K562 (cell line): Measurements from ENCODE around the gene IRF3. TPM values are rescaled to one million over a fixed set of nuclear protein-coding genes. Genes with fewer than 3 reads are reported as not detected.

ENCODE experiments used
- ASH1L ChIP-seq: fragments of 450-650 bp; IDR thresholded peaks from 2 replicates; pipeline ENCODE4 v1.6.1; 2018; ENCODE audit warnings: borderline replicate concordance, mild to moderate bottlenecking, low read depth; ENCODE audit not compliant: partially characterized antibody
- CHD2 ChIP-seq: IDR thresholded peaks from 2 replicates; pipeline ENCODE4 v1.6.1; 2011; ENCODE audit warnings: low read depth, low read length
- CXXC5 ChIP-seq: fragments of 250-450 bp; sonication (Bioruptor Pico); IDR thresholded peaks from 2 replicates; pipeline ENCODE4 v1.8.0; 2022; ENCODE audit warnings: inconsistent platforms, mild to moderate bottlenecking, moderate library complexity
- ELF4 ChIP-seq: fragments of 450-650 bp; formaldehyde crosslinking; IDR thresholded peaks from 2 replicates; pipeline ENCODE4 v1.4.0; 2022; ENCODE audit warnings: missing genetic modification characterization
- ETS2 ChIP-seq: IDR thresholded peaks from 2 replicates; pipeline ENCODE4 v1.6.1; 2016; ENCODE audit warnings: borderline replicate concordance, missing genetic modification characterization, mild to moderate bottlenecking, moderate library complexity, missing compliant biosample characterization; ENCODE audit not compliant: poor library complexity, severe bottlenecking
- GTF2E2 ChIP-seq: fragments of 200-800 bp; sonication (Bioruptor generic); IDR thresholded peaks from 2 replicates; pipeline ENCODE4 v1.6.1; 2016; ENCODE audit warnings: missing genetic modification characterization, missing compliant biosample characterization
- HLTF ChIP-seq: fragments of 450-650 bp; IDR thresholded peaks from 2 replicates; pipeline ENCODE4 v1.6.1; 2016
- KDM2B ChIP-seq: fragments of 250-450 bp; sonication (Bioruptor Pico); IDR thresholded peaks from 2 replicates; pipeline ENCODE4 v1.8.0; 2021; ENCODE audit warnings: mild to moderate bottlenecking, moderate library complexity
- MEF2D ChIP-seq: conservative IDR thresholded peaks from 2 replicates; pipeline ENCODE4 v1.6.1; 2016; ENCODE audit warnings: low read depth, missing genetic modification characterization, missing compliant biosample characterization
- NR4A1 ChIP-seq, 2 experiments: fragments of 250-450 bp in 1 of 2; fragments of 450-650 bp in 1 of 2; sonication (Bioruptor Pico) in 1 of 2; IDR thresholded peaks; 2 replicates each; pipeline versions ENCODE4 v1.4.0 to v1.6.1; 2016 to 2020; ENCODE audit warnings: mild to moderate bottlenecking in 2 of 2, missing compliant biosample characterization in 1 of 2, missing genetic modification characterization in 1 of 2, moderate library complexity in 1 of 2
- PTRF ChIP-seq: fragments of 450-650 bp; IDR thresholded peaks from 2 replicates; pipeline ENCODE4 v1.6.1; 2016; ENCODE audit warnings: mild to moderate bottlenecking, missing genetic modification characterization, missing compliant biosample characterization
- RBM15 ChIP-seq: fragments of 200-400 bp; formaldehyde crosslinking; IDR thresholded peaks from 2 replicates; pipeline ENCODE4 v1.6.1; 2018; ENCODE audit warnings: mild to moderate bottlenecking, low read length, moderate library complexity; ENCODE audit not compliant: insufficient read depth
- SETDB1 ChIP-seq: IDR thresholded peaks from one replicate; pipeline ENCODE4 v1.6.1; 2012; ENCODE audit warnings: low read length, control low read depth, inconsistent platforms
- SMARCC2 ChIP-seq: fragments of 450-650 bp; IDR thresholded peaks from 2 replicates; pipeline ENCODE4 v1.6.1; 2017; ENCODE audit warnings: antibody characterized with exemption, moderate library complexity, mild to moderate bottlenecking, low read depth
- TEAD2 ChIP-seq: fragments of 450-650 bp; IDR thresholded peaks from 2 replicates; pipeline ENCODE4 v1.6.1; 2016; ENCODE audit warnings: missing genetic modification characterization, control low read depth, missing compliant biosample characterization
- YBX1 ChIP-seq: fragments of 450-650 bp; IDR thresholded peaks from 2 replicates; pipeline ENCODE4 v1.7.1; 2016; ENCODE audit warnings: mild to moderate bottlenecking
- ZC3H11A ChIP-seq: IDR thresholded peaks from 2 replicates; pipeline ENCODE4 v1.6.1; 2012; ENCODE audit warnings: low read depth, low read length, improper control_type of control experiment
- ZNF12 ChIP-seq: sonication (generic); formaldehyde crosslinking; IDR thresholded peaks from 2 replicates; pipeline ENCODE4 v1.4.0; 2020; ENCODE audit warnings: mild to moderate bottlenecking, missing genetic modification reagents
- ZNF444 ChIP-seq: fragments of 250-450 bp; sonication (Bioruptor Pico); IDR thresholded peaks from 2 replicates; pipeline ENCODE4 v1.4.0; 2020; ENCODE audit warnings: mild to moderate bottlenecking, moderate library complexity
- polyA plus RNA-seq, 8 experiments: library from polyadenylated mRNA; depleted of rRNA in 4 of 8; stranded (reverse) in 5 of 8; unstranded in 3 of 8; fragments of >200 nt; fragmentation: Nextera tagmentation in 2 of 8; fragmentation: Illumina TruSeq in 1 of 8; extraction: Ambion mirVana in 2 of 8; extraction: Trizol in 1 of 8; gene quantifications; 2 replicates each; pipeline versions ENCODE4 v1.2.1 to v1.2.3, GENCODE V29; 2011 to 2014; ENCODE audit warnings: inconsistent platforms in 1 of 8, missing spikeins in 1 of 8
- total RNA-seq, 7 experiments: library from RNA; depleted of rRNA in 6 of 7; stranded (reverse); fragments of >200 nt in 6 of 7; fragmentation: Illumina TruSeq in 2 of 7; extraction: Trizol in 2 of 7; gene quantifications; 2 replicates each; pipeline versions ENCODE4 v1.2.1 to v1.2.3, GENCODE V29; 2011 to 2021; ENCODE audit warnings: low replicate concordance in 1 of 7
- TF ChIP-seq, protein P1 (sequence below): sonication (generic); formaldehyde crosslinking; IDR thresholded peaks from 2 replicates; pipeline ENCODE4 v1.8.1; 2023; ENCODE audit warnings: mild to moderate bottlenecking, missing genetic modification reagents
- TF ChIP-seq, protein P2 (sequence below): fragments of 450-650 bp; formaldehyde crosslinking; IDR thresholded peaks from 2 replicates; pipeline ENCODE4 v1.4.0; 2020; ENCODE audit warnings: mild to moderate bottlenecking, moderate library complexity
- TF ChIP-seq, protein P3 (sequence below), 2 experiments: fragments of 450-650 bp; IDR thresholded peaks; 2 replicates each; pipeline ENCODE4 v1.6.1; 2016
- TF ChIP-seq, protein P4 (sequence below): fragments of 450-650 bp; IDR thresholded peaks from 2 replicates; pipeline ENCODE4 v1.6.1; 2016; ENCODE audit warnings: antibody characterized with exemption

Gene IRF3
- total and polyA plus RNA-seq, 9 of the 15 experiments (the other 6 are each of a cell fraction or from before 2014, with no cell fraction given) = 7.5 to 145 (median 65.4) TPM

DNA sequence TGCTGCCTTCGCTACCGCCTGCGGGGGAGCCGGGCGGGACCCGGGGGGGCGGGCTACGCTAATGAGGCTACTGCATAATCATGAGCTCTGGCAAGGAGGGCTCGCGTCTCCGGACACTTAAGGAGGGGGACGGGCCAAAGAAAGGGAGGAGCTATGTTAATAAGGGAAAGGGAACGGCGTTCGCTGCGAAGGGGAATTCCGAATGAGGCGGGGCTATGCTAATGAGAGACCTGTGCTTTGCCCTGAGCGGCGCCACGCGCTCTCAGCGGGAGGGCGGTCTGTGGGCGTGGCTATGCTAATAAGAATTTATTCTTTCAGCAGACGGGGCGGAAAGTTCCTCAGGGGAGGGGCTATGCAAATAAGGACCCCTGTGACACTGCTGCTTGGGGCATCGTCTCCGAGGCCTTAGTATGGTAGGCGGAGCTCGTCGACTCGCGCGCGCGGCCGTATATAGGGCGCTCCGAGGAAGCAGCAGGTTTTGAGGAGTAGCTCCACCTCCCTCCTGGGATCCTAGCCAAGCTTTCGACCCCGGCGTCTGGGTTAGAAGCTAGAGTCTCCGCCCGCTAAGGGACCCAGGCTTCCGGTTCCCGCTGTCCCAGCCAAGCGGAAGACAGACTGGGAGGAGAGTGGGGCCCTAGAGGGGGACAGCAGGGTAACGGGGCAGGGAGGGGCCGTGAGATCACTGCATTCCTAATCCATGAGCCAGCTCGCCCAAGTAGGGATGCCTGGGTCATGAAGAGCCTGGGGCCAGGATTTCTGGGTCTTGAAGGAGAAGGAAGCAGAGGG, 25.4 kb downstream of the IRF3 start, which contains the start of gene RRAS (continued):
- TF ChIP-seq KDM2B (no peak), HLTF (peak; percentile 51; the same call in 1 of the 2 replicates), GTF2E2 (tag) (no peak), YBX1 (no peak), ASH1L (no peak), ZNF12 (CRISPR knock-in tag) (peak; percentile 21; the same call in 1 of the 2 replicates), SETDB1 (no peak), ETS2 (tag) (no peak), TEAD2 (peak; percentile 85), CXXC5 (CRISPR knock-in tag) (peak; percentile 82), NR4A1 (CRISPR knock-in tag; IDR thresholded peaks at IDR 0.05) (no peak), NR4A1 (tag; IDR thresholded peaks at IDR 0.05) (no peak), MEF2D (tag) (no peak), ZC3H11A (no peak), SMARCC2 (0 out of 2 replicates have a peak, but pooled peaks have one; percentile 32), PTRF (no peak), RBM15 (no peak), ELF4 (CRISPR knock-in tag) (peak; percentile 75; the same call in 1 of the 2 replicates), ZNF444 (CRISPR knock-in tag) (no peak), CHD2 (no peak)
- TF ChIP-seq, protein P1, sequence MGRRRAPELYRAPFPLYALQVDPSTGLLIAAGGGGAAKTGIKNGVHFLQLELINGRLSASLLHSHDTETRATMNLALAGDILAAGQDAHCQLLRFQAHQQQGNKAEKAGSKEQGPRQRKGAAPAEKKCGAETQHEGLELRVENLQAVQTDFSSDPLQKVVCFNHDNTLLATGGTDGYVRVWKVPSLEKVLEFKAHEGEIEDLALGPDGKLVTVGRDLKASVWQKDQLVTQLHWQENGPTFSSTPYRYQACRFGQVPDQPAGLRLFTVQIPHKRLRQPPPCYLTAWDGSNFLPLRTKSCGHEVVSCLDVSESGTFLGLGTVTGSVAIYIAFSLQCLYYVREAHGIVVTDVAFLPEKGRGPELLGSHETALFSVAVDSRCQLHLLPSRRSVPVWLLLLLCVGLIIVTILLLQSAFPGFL = no peak
- TF ChIP-seq, protein P2, sequence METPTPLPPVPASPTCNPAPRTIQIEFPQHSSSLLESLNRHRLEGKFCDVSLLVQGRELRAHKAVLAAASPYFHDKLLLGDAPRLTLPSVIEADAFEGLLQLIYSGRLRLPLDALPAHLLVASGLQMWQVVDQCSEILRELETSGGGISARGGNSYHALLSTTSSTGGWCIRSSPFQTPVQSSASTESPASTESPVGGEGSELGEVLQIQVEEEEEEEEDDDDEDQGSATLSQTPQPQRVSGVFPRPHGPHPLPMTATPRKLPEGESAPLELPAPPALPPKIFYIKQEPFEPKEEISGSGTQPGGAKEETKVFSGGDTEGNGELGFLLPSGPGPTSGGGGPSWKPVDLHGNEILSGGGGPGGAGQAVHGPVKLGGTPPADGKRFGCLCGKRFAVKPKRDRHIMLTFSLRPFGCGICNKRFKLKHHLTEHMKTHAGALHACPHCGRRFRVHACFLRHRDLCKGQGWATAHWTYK = peak; percentile 30; the same call in 1 of the 2 replicates
- TF ChIP-seq, protein P3, sequence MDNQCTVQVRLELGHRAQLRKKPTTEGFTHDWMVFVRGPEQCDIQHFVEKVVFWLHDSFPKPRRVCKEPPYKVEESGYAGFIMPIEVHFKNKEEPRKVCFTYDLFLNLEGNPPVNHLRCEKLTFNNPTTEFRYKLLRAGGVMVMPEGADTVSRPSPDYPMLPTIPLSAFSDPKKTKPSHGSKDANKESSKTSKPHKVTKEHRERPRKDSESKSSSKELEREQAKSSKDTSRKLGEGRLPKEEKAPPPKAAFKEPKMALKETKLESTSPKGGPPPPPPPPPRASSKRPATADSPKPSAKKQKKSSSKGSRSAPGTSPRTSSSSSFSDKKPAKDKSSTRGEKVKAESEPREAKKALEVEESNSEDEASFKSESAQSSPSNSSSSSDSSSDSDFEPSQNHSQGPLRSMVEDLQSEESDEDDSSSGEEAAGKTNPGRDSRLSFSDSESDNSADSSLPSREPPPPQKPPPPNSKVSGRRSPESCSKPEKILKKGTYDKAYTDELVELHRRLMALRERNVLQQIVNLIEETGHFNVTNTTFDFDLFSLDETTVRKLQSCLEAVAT (IDR thresholded peaks at IDR 0.05) = peak in 1 of 2 experiments; percentile 83; a peak in 1 of 4 replicates
- TF ChIP-seq, protein P4, sequence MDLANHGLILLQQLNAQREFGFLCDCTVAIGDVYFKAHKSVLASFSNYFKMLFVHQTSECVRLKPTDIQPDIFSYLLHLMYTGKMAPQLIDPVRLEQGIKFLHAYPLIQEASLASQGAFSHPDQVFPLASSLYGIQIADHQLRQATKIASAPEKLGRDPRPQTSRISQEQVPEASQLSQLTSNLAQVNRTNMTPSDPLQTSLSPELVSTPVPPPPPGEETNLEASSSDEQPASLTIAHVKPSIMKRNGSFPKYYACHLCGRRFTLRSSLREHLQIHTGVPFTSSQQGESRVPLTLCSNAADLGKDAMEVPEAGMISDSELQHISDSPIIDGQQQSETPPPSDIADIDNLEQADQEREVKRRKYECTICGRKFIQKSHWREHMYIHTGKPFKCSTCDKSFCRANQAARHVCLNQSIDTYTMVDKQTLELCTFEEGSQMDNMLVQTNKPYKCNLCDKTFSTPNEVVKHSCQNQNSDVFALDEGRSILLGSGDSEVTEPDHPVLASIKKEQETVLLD = peak; percentile 86
